Heart left ventricle (tissue), 16 donors: Measurements from ENCODE around the gene CPT2. TPM values are rescaled to one million over a fixed set of nuclear protein-coding genes. Genes with fewer than 3 reads are reported as not detected.

ENCODE experiments used
- ATAC-seq, 4 donors: fragments of 200-7000 bp; cut with Tn5 transposase; one replicate each; pipeline ENCODE4 v1.9.1; 2020 to 2022; ENCODE audit warnings: moderate library complexity in 4 of 4, mild to moderate bottlenecking in 3 of 4, moderate number of reproducible peaks in 1 of 4
- DNase-seq, 5 donors: peaks; one replicate each; pipeline ENCODE4 v3.0.0-alpha.2; 2020
- H3K27ac ChIP-seq, 12 donors: fragments of 200-600 bp; sonication (generic) in 4 of 12; one replicate each; pipeline versions ENCODE4 v1.5.0 to v1.8.0; 2016 to 2022; ENCODE audit warnings: mild to moderate bottlenecking in 2 of 12
- H3K27me3 ChIP-seq, 9 donors: fragments of 200-600 bp; sonication (generic) in 2 of 9; one replicate each; pipeline versions ENCODE4 v1.5.1 to v1.8.0; 2016 to 2022; ENCODE audit warnings: mild to moderate bottlenecking in 3 of 9
- H3K36me3 ChIP-seq, 9 donors: fragments of 200-600 bp; sonication (generic) in 2 of 9; one replicate each; pipeline versions ENCODE4 v1.5.0 to v1.8.0; 2018 to 2022; ENCODE audit warnings: mild to moderate bottlenecking in 2 of 9
- H3K4me1 ChIP-seq, 12 donors: fragments of 200-600 bp; sonication (generic) in 4 of 12; one replicate each; pipeline versions ENCODE4 v1.5.0 to v1.8.0; 2016 to 2022; ENCODE audit warnings: mild to moderate bottlenecking in 3 of 12
- H3K4me3 ChIP-seq, 12 donors: fragments of 200-600 bp; sonication (generic) in 4 of 12; one replicate each; pipeline versions ENCODE4 v1.5.0 to v1.8.0; 2017 to 2022; ENCODE audit warnings: mild to moderate bottlenecking in 9 of 12, moderate library complexity in 4 of 12
- H3K9me3 ChIP-seq, 12 donors: fragments of 200-600 bp; sonication (generic) in 4 of 12; one replicate each; pipeline versions ENCODE4 v1.5.0 to v1.8.0; 2016 to 2022; ENCODE audit warnings: mild to moderate bottlenecking in 1 of 12
- CTCF ChIP-seq, 12 donors: fragments of 200-600 bp; sonication (generic) in 4 of 12; IDR thresholded peaks; one replicate each; pipeline versions ENCODE4 v1.5.0 to v1.8.0; 2018 to 2022; ENCODE audit warnings: antibody characterized with exemption in 12 of 12, mild to moderate bottlenecking in 5 of 12
- POLR2A ChIP-seq, 2 donors: fragments of 450-650 bp; IDR thresholded peaks; one replicate each; pipeline ENCODE4 v1.6.1; 2017; ENCODE audit warnings: antibody characterized with exemption in 2 of 2, mild to moderate bottlenecking in 2 of 2, moderate library complexity in 2 of 2
- WGBS, 4 donors: extraction: QIAGEN DNeasy Blood & Tissue Kit in 2 of 4; methylation state at CpG; one replicate each; pipeline versions ENCODE4 v1.1.5 to v1.1.7; 2013 to 2018; 5-methylcytosine and 5-hydroxymethylcytosine counted together
- intact Hi-C, 10 donors: fragments of 100-400 bp; cut with DNase I; formaldehyde crosslinking; loops; one replicate each; pipeline versions ENCODE4 v1.11.1 to v1.14.2; 2022
- polyA plus RNA-seq, 2 donors: library from polyadenylated mRNA; stranded (reverse); fragments of 200-250 nt; gene quantifications; one replicate each; pipeline ENCODE4 v1.2.3, GENCODE V29; 2013
- total RNA-seq, 9 donors: library from RNA; depleted of rRNA in 2 of 9; stranded (reverse); fragments of >200 nt in 2 of 9; fragmentation: NEBNext Ultra II Directional in 3 of 9; extraction: Animal tissue kit (Norgen Biotek cat#: 25700) in 3 of 9; gene quantifications; one replicate each; pipeline versions ENCODE4 v1.1.0 to v1.2.4, GENCODE V29; 2016 to 2023
- donor health status: ischemic (EF 13 %, LVEDD 7.1; RV severe dilation, severe dysfunction).
- donor health status: healthy with polysubstance abuse.
- donor health status: DM: no; HTN: yes; CAD: no.
- donor health status: DM: no; HTN: no; CAD: no.
- donor health status: ischemic (EF 25% LVEDD 6.9; RV normal size, moderate dysfunction).
- donor health status: ischemic (EF 25% LVEDD 5.7; RV mildly dilated, moderate dysfunction).
- donor health status: healthy.
- donor health status: DM: yes; HTN: yes; CAD: no.
- donor health status: ischemic (EF 35%, LVEDD 5.7; RV mildly dilated, moderate dysfunction).
- donor health status: nonischemic (EF 11% LVEDD 7.7; RV severe dilation, severe dysfunction).
- donor health status: DM: yes; HTN: yes; CAD: no.
- donor health status: PGD.
- donor health status: ischemic (EF 29% LVEDD 5.4; RV normal size, mild dysfunction).
- donor health status: nonischemic (EF 23%, LVEDD 6.1; RV moderate dilation, normal function).

The CPT2 gene
- total and polyA plus RNA-seq, 11 donors: 14.7 to 62.3 (median 34.0) TPM

GRCh38 chr1:53255031-53255430 lies 58.4 kb downstream of the CPT2 start:
- Histone ChIP-seq H3K27ac (no peak overlapping the region), H3K36me3 (peaks cover 0 to 21% (median 0%) of the 10 kb centered on the region in 9 donors), H3K27me3 (no peaks in the 10 kb centered on the region), H3K9me3 (no peaks in the 10 kb centered on the region), H3K4me3 (no peak overlapping the region), H3K4me1 (peaks cover 0 to 4% (median 0%) of the 10 kb centered on the region in 12 donors)
- ATAC-seq (no peak), DNase-seq (no peak)
- intact Hi-C loops: no loop called here
- 94 to 99% (median 96%) methylated on average over 4 of the region's 4 CpGs for WGBS, 4 donors
- TF ChIP-seq CTCF (IDR thresholded peaks at IDR 0.05): no peak
- no peak for TF ChIP-seq POLR2A (IDR thresholded peaks at IDR 0.05)

DNA sequence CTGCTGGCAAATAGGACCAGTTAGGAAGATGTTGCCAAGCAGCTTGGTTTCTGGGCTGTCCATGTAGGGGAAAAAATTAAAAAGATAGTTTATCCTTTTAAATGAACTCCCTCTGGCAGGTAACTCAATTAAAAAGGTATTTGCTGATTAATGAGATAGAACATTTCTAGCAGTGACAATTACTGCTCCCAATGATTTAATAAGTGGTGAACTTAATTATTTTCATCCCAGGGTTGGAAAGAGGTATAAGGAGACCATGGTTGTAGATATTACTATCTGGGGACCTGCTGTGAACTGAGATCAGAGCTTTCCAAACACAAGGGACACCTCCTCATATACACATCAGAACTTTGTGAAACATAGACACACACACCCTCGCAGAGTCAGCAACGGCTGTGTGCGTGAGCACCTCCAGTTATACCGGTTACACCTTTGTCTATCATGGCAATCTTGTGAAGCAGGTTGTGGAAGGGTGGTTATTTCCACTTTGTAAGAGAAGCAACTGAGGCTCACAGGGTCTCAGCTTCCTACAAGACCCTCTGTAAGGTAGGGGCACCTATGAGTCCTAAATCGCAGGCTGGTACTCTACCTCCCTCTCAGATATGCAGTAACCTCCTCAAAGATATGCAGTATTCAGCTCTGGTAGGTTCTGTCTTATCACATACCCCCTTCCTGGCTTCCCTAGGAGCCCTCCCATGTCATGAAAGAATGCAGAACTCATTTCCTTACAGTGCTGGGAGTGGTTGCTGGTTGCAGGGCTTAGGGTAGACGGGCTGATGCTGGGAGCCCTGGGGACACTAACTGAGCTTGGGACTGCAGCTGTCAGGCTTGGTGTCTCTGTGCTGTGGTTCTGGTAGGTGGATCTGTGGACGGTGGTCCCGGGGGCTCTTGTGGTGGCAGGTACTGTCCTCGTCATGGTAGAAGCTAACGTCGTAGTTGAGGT lies 60.2 kb downstream of the CPT2 start:
- peak in 1 of 4 donors; percentile 50 for ATAC-seq
- Histone ChIP-seq H3K36me3 (peaks cover 0 to 31% (median 0%) of the 10 kb centered on the region in 9 donors), H3K4me3 (no peak overlapping the region), H3K27me3 (no peaks in the 10 kb centered on the region), H3K4me1 (peaks cover 0 to 4% (median 0%) of the 10 kb centered on the region in 12 donors), H3K9me3 (no peaks in the 10 kb centered on the region), H3K27ac (no peak overlapping the region)
- no peak for DNase-seq
- WGBS, 4 donors: 66 to 70% (median 67%) methylated on average over 11 of the region's 11 CpGs
- intact Hi-C loops: no loop called here
- TF ChIP-seq POLR2A (IDR thresholded peaks at IDR 0.05): no peak
- TF ChIP-seq CTCF (IDR thresholded peaks at IDR 0.05): no peak

GRCh38 chr1:53257454-53258081 lies 60.9 kb downstream of the CPT2 start:
- H3K36me3 ChIP-seq: peaks cover 0 to 33% (median 0%) of the 10 kb centered on the region in 9 donors
- no peaks in the 10 kb centered on the region for H3K9me3 ChIP-seq
- H3K4me3 ChIP-seq: no peak overlapping the region
- no peaks in the 10 kb centered on the region for H3K27me3 ChIP-seq
- WGBS, 4 donors: 85 to 89% (median 88%) methylated on average over 5 of the region's 5 CpGs
- no peak for TF ChIP-seq CTCF (IDR thresholded peaks at IDR 0.05)
- no peak overlapping the region for H3K27ac ChIP-seq
- peak in 1 of 4 donors; percentile 34 for ATAC-seq
- no peak for DNase-seq
- intact Hi-C loops: no loop called here
- peaks cover 0 to 4% (median 0%) of the 10 kb centered on the region in 12 donors for H3K4me1 ChIP-seq

DNA sequence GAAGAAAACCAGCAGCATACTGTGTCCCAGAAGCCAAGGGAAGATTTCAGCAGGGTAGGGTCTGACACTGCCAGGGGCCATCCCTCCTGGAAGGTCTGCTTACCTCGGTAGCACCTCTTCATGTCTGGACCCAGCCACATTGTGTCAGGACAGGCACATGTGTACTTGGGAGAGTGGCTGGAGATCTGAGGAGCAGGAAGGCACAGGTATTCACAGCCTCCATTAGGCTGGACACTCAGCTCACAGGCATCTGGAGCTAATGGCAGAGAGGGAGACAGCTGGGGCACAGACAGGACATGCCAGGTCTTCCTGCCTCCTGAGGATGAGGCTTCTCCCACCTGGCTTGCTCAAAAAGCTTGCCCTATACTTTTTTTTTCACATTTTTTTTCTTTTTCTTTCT lies 61.6 kb downstream of the CPT2 start:
- Histone ChIP-seq H3K4me3 (no peak overlapping the region), H3K9me3 (no peaks in the 10 kb centered on the region), H3K4me1 (peaks cover 0 to 4% (median 0%) of the 10 kb centered on the region in 12 donors), H3K27me3 (no peaks in the 10 kb centered on the region), H3K36me3 (peaks cover 0 to 37% (median 0%) of the 10 kb centered on the region in 9 donors), H3K27ac (no peak overlapping the region)
- intact Hi-C loops: no loop called here
- WGBS, 4 donors: 63 to 94% (median 87%) methylated on average over 1 of the region's 1 CpG
- TF ChIP-seq CTCF (IDR thresholded peaks at IDR 0.05): no peak
- DNase-seq: no peak
- peak in 1 of 4 donors; percentile 13 for ATAC-seq
